ENCODE data around the gene YEATS2. TPM values are rescaled to one million over a fixed set of nuclear protein-coding genes. Genes with fewer than 3 reads are reported as not detected.

The YEATS2 gene
- total and polyA plus RNA-seq, 8 donors: 28.4 to 48.8 (median 44.1) TPM

DNA sequence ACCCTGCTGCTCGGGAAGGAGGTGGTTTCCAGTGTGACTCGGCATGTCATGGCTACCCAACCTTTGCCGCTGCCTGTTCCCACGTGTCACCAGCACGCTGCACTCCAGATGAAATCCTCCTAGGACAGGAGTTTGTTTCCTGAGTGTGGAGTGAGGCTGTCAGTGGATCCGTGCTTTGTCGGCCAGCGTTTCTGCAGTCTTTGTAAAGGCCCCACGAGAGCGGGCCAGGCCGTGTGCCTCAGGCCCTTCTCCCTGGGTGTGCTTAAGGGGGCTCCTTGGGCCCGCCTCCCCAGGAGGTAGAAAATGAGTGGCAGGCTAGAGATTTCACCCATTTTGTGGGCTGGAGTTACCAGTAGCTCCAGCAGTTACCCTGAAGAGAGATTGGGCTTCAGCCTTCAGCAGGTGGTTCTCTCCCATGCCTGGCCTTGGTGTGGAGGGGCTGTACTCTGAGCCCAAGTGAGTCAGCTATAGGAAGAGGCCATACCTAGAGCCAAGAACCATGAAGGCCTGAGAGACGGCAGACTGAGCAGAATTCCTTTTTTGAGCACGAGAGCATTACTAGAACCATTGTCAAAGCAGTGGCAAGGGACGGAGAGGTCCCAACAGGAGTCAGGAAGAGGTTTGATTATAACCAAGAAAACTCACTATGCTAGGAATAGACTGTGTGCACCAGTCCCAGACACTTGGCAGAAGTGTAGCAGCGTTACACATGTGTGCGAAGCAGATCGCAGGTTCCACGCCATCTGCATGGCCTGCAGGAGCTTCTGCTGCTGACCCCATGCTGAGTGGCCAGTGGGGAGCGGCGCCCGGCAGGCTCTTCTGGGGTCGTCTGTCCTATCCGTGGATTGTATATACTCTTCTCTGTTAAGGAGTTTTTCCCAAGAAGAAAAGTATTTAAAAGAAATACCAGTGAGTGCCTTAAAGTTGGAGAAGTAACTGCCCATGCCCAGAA, 113.3 kb downstream of the YEATS2 start:
- no peak for DNase-seq
- peaks cover 0 to 84% of the 10 kb centered on the region in 2 donors for H3K36me3 ChIP-seq

DNA sequence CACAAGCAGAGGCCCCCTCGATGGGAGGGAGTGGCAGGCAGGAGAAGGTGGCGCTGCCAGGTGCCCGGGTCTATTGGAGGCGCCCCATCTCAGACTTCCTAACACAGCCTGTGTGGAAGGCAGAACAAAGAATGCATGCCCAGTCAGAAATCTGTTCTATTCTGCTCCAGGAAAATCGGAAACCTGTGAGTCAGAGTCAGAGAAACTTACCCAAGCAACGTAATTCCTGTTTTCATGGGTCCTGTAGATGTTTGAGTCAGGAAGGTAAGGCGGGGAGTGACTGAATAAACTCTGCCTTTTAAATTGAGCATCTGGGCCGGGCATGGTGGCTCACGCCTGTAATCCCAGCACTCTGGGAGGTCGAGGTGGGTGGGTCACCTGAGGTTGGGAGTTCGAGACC, 114.0 kb downstream of the YEATS2 start:
- no peaks in the 10 kb centered on the region for H3K27me3 ChIP-seq
- H3K4me1 ChIP-seq: no peaks in the 10 kb centered on the region
- no peak for DNase-seq
- no peak overlapping the region for H3K27ac ChIP-seq
- TF ChIP-seq, protein P1, sequence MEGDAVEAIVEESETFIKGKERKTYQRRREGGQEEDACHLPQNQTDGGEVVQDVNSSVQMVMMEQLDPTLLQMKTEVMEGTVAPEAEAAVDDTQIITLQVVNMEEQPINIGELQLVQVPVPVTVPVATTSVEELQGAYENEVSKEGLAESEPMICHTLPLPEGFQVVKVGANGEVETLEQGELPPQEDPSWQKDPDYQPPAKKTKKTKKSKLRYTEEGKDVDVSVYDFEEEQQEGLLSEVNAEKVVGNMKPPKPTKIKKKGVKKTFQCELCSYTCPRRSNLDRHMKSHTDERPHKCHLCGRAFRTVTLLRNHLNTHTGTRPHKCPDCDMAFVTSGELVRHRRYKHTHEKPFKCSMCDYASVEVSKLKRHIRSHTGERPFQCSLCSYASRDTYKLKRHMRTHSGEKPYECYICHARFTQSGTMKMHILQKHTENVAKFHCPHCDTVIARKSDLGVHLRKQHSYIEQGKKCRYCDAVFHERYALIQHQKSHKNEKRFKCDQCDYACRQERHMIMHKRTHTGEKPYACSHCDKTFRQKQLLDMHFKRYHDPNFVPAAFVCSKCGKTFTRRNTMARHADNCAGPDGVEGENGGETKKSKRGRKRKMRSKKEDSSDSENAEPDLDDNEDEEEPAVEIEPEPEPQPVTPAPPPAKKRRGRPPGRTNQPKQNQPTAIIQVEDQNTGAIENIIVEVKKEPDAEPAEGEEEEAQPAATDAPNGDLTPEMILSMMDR (IDR thresholded peaks at IDR 0.05): no peak
- peaks cover 0 to 82% of the 10 kb centered on the region in 2 donors for H3K36me3 ChIP-seq
- H3K4me3 ChIP-seq: no peak overlapping the region
- intact Hi-C loops (cut with DNase I): no loop called here
- no peak for ATAC-seq
- no peaks in the 10 kb centered on the region for H3K9me3 ChIP-seq

More for the DNA sequence above, 113.3 kb downstream of the YEATS2 start:
- no peaks in the 10 kb centered on the region for H3K9me3 ChIP-seq
- no peak overlapping the region for H3K27ac ChIP-seq
- no peak for ATAC-seq
- H3K27me3 ChIP-seq: no peaks in the 10 kb centered on the region
- intact Hi-C loops (cut with DNase I): no loop called here
- TF ChIP-seq, protein P1 (IDR thresholded peaks at IDR 0.05): no peak
- no peak overlapping the region for H3K4me3 ChIP-seq
- H3K4me1 ChIP-seq: no peaks in the 10 kb centered on the region

GRCh38 chr3:183812761-183813445, 115.3 kb downstream of the YEATS2 start:
- TF ChIP-seq, protein P1 (IDR thresholded peaks at IDR 0.05): no peak
- Histone ChIP-seq H3K4me1 (no peaks in the 10 kb centered on the region), H3K9me3 (no peaks in the 10 kb centered on the region), H3K36me3 (peaks cover 0 to 75% of the 10 kb centered on the region in 2 donors), H3K27me3 (no peaks in the 10 kb centered on the region), H3K4me3 (no peak overlapping the region), H3K27ac (no peak overlapping the region)
- ATAC-seq (no peak), DNase-seq (peak in 1 of 4 donors; percentile 10)
- intact Hi-C loops (cut with DNase I): no loop called here

GRCh38 chr3:183814240-183814639, 116.6 kb downstream of the YEATS2 start:
- peaks cover 0 to 62% of the 10 kb centered on the region in 2 donors for H3K36me3 ChIP-seq
- no peaks in the 10 kb centered on the region for H3K9me3 ChIP-seq
- no peak overlapping the region for H3K4me3 ChIP-seq
- intact Hi-C loops (cut with DNase I): no loop called here
- DNase-seq (no peak), ATAC-seq (no peak)
- H3K27ac ChIP-seq: no peak overlapping the region
- TF ChIP-seq, protein P1 (IDR thresholded peaks at IDR 0.05): no peak
- H3K4me1 ChIP-seq: no peaks in the 10 kb centered on the region
- no peaks in the 10 kb centered on the region for H3K27me3 ChIP-seq

GRCh38 chr3:183815563-183815940, 118.0 kb downstream of the YEATS2 start:
- DNase-seq (no peak), ATAC-seq (no peak)
- Histone ChIP-seq H3K4me1 (no peaks in the 10 kb centered on the region), H3K4me3 (no peak overlapping the region), H3K9me3 (no peaks in the 10 kb centered on the region), H3K27ac (no peak overlapping the region), H3K27me3 (no peaks in the 10 kb centered on the region), H3K36me3 (peaks cover 0 to 49% of the 10 kb centered on the region in 2 donors)
- intact Hi-C loops (cut with DNase I): no loop called here
- TF ChIP-seq, protein P1 (IDR thresholded peaks at IDR 0.05): no peak
